ENCODE measurements around the gene SOHLH1.

DNA sequence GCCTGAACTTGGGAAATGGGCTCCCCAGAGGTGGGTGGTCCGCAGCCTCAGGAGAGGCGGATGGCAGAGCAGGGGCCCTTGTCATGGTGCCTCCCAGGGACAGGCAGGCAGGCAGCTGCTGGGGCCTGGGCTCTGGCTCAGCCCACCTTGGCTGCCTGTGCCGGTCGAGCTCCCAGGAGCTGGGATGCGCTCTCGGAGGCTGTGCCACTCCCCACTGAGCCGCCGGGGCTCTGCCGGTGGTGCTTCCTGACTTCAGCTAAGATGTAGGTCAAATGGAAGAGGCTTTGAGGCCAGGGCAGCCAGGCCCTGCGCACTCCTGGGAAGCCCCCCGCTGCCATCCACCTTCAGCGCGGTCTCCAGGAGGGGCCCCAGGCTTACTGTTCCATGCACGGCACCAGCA lies 43.7 kb upstream of the SOHLH1 start:
- TF ChIP-seq, protein P1, sequence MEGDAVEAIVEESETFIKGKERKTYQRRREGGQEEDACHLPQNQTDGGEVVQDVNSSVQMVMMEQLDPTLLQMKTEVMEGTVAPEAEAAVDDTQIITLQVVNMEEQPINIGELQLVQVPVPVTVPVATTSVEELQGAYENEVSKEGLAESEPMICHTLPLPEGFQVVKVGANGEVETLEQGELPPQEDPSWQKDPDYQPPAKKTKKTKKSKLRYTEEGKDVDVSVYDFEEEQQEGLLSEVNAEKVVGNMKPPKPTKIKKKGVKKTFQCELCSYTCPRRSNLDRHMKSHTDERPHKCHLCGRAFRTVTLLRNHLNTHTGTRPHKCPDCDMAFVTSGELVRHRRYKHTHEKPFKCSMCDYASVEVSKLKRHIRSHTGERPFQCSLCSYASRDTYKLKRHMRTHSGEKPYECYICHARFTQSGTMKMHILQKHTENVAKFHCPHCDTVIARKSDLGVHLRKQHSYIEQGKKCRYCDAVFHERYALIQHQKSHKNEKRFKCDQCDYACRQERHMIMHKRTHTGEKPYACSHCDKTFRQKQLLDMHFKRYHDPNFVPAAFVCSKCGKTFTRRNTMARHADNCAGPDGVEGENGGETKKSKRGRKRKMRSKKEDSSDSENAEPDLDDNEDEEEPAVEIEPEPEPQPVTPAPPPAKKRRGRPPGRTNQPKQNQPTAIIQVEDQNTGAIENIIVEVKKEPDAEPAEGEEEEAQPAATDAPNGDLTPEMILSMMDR (IDR thresholded peaks at IDR 0.05) = no peak
- TF ChIP-seq POLR2A (IDR thresholded peaks at IDR 0.05) (no peak), POLR2AphosphoS5 (IDR thresholded peaks at IDR 0.05) (no peak), EP300 (IDR thresholded peaks at IDR 0.05) (no peak)

All from upper lobe of left lung (tissue), 4 donors.